ENCODE data around the gene PRXL2B.
"Not testable (repeated sequence)": the region's sequence is repeated elsewhere in the genome, so short reads cannot be mapped to it uniquely, and the experiment has no call there.

The PRXL2B gene

GRCh38 chr1:2566101-2567045 is 20.2 kb upstream of the PRXL2B start:
- DNase-seq, result no peak

DNA sequence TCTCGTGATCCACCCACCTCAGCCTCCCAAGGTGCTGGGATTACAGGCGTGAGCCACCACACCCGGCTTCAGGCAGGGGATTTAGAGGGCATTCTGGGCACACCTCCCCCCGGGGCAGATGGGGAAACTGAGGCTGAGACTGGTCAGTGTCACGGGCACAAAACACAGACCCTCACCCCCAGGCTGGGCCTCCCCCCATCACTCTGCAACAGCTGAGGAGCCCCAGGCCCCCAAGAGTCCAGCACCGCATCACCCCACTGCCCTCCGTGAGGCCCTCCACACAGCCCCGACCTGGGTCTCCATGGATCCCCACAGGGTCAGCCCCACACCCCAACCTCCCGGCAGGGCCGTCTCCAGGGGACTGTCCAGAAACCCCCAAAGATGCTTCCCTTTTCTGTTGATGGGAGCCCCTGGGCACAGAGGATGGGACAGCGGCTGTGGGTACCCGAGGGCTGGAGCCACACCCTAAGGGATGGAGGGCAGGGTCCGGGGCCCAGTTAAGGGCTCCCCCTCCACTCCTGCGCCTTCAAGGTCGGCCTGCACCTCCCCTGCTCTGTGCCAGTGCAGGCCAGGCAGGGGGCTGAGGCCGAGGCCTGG is 19.4 kb upstream of the PRXL2B start:
- no peak for DNase-seq

DNA sequence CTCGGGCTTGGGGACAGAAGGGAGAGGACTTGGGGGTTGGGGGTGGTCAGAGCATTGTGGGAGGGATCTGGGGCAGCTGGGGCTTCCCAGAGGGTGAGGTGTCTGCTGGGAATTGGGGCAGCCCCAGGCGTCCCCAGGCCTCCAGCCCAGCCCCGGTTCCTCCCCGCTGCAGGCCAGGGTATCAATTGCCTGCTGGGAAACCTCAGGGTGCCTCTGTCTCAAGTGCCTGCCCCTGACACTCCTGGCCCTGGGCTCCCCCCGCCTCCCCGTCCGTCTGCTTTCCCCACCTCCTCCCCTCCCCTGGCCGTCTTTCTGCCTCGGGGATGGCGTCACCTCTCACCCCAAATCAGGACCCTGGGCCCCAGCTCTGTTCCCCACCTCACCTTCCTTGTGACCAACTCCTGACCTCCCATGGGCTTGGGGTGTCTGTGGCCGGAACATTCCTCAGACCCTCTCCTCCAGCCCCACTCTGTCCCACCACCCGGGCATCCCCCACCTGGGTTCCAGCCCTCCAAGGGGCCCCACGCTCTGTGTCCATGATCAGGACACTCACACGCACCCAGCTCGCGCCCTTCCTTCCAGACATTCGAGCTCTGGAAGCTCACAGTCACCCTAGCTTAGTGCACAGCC is 18.3 kb upstream of the PRXL2B start:
- not testable (repeated sequence) for DNase-seq

- no peak for DNase-seq
These were observed 17.5 kb upstream of the PRXL2B start for GRCh38 chr1:2569060-2569459.

DNA sequence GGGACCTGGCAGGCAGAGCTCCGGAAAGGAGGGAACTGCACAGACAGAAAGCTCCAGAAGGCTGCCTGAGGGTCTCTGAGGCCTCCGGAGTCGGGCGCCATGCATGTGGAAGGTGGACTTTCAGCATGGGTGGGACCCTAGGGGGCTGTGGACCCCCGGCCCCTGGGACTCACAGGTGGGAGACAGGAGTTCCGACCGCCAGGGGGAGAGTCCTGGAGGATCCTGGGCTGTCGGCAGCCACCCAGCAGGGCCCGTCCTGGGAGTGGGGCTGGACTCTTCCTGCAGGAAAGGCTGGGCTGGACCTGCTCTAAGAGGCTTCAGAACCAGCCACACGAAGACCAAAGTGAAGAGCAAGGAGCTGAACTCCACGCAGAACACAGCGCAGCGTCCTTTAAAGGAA is 16.9 kb upstream of the PRXL2B start:
- not testable (repeated sequence) for DNase-seq

DNA sequence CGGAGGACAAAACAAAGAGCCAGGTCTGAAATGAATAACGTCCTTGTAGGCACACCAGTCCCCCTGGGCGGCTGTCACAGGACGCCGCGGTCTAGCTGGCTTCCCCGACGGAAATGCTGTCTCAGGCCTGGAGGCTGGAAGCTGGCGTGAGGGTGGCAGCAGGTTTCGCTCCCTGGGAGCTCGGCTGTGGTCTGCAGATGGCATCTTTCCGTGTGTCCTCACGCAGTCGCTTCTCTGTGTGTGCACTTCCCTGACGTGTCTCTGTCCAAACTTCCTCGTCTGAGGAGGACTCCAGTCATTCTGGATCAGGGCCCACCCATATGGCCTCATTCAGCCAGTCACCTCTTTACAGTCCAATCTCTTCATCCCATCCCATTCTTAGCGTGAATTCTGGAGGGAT is 16.2 kb upstream of the PRXL2B start:
- DNase-seq, result no peak

GRCh38 chr1:2571348-2571747 is 15.2 kb upstream of the PRXL2B start:
- no peak for DNase-seq

- no peak for DNase-seq
These were observed 13.2 kb upstream of the PRXL2B start for GRCh38 chr1:2573250-2573920.

DNA sequence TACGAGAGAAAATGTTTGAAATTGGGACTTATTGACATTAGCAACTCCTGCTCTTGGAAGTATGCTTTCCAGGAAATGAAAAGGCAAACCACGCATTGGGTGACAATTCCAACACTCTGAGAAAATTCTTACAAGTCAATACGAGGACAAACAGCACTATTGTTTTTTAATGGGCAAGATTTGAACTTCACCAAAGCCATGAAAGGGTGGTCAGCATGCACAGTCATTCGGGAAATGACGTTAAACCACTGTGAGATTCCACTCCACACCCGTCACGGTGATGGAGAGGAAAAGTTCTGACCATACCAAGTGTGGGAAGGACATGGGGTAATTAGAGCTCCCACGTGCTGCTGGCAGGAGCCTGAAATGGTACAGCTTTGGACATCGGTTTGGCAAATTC is 12.2 kb upstream of the PRXL2B start:
- no peak for DNase-seq

DNA sequence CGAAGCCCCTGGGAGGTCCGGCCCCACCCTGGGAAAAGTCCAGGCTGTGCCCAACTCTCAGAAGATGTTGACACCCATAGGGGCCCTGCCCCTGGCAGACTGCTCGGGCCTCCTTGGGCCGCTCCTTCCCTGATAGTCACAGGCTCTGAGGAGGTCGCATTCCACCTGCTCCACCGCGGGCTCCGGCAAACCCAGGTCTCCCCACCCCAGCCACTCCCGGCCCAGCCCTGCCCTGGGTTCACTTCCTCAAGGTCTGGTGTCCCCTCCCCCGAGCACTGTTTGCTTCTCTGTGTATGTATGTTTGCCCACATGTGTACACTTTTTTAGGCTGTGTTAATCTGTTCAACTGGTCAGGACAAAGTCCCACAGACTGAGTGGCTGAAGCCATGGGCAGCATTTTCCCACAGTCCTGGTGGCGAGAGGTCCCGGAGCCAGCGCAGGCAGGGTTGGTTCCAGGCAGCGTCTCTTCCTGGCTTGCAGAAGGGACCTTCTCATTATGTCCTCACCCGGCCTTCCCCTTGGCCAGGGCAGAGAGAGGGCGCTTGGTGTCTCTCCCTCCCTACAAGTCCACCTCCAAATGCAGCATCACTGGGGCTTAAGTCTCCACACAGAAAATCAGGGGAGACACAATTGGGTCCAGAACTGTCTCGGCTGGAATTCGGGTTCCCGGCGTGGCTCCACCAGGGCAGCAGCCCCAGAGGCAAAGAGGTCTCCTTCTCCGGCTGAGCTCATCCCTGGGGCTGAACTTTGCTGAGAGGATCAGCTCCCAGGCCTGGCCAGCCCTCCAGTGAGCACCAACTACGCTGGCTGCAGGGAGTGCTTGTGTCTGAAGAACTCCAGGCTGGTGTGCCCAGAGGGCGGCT is 10.5 kb upstream of the PRXL2B start:
- no peak for DNase-seq

DNA sequence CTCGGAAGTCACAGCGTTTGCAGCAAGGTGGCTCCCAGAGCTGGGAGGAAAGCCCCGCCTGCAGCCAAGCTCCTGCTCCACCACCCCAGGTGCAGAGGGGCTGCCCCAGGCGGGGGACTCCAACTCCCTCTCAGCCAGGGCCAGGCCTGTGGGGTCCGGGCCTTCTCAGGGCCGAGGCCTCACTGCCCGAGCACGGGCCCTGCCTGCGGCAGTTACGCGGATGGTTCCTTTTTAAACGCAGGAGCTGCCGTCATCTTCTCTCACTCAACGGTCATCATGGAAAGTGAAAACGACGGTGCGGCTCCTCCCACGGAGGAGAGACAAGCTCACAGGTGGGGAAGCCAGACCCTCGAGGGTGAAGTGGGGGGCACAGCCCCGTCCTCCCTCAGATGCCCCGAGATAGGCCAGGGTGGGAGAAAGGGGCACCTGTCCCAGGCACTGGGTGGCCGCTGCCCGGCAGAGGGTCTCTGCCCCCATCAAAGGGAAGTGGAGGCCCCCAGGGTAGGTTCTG is 9.0 kb upstream of the PRXL2B start:
- DNase-seq, result peak; percentile 59

GRCh38 chr1:2578758-2579118 is 7.8 kb upstream of the PRXL2B start:
- no peak for DNase-seq

DNA sequence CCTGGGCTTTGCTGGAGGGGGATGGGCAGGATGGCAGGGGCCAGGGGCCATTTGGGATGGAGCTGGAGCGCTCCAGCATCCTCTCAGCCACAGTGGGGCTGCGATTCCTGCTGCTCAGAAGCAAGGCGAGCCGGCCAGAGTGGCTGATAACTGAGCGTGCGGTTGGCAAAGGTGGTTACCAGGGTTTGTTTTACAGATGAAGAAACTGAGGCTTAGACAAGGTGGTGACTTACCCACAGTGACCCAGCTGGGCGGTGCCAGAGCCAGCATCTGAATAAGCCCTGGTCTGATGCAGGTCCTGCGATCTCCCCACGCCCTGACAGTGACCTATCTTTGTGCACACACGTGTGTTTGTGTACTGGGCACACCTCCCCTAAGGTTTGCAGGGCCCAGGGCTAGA is 5.9 kb upstream of the PRXL2B start:
- DNase-seq, result no peak

- no peak for DNase-seq
These were observed 4.2 kb upstream of the PRXL2B start for GRCh38 chr1:2582391-2582790.

- DNase-seq, result peak; percentile 41
These were observed 3.2 kb upstream of the PRXL2B start for GRCh38 chr1:2583331-2583791.

- no peak for DNase-seq
These were observed 2.7 kb upstream of the PRXL2B start for GRCh38 chr1:2583871-2584351.

DNA sequence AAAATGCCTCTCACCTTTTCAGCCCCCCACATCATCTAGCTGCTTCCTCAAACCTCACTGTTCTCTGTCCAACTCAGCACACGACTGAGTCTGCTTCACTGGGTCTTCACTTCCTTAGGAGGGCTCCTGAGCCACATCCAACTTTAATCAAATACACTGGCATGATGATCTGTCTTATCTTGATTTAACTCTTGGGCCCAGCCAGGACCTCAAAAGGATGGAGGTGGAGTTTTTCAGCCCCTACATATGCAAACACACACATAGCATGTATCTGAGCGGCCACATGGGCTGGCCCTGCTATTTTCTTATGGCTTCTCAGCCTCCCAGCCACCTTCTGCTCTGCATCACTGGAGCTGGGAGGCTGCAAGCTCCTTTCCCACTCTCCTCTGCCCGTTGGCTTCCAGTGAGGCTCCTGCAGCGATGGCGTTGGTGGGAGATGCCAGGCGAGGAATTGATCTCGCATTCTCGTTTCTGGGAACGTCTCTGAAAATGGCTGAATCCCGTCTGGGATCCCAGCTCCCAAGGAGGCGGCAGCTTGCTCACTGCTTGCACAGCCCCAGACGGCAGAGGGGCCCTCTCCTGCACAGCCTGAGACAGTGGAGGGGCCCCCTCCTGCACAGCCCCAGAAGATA is 1.8 kb upstream of the PRXL2B start:
- DNase-seq, result no peak

- peak; percentile 78 for DNase-seq
These were observed 1.1 kb upstream of the PRXL2B start for GRCh38 chr1:2585318-2586092.

DNA sequence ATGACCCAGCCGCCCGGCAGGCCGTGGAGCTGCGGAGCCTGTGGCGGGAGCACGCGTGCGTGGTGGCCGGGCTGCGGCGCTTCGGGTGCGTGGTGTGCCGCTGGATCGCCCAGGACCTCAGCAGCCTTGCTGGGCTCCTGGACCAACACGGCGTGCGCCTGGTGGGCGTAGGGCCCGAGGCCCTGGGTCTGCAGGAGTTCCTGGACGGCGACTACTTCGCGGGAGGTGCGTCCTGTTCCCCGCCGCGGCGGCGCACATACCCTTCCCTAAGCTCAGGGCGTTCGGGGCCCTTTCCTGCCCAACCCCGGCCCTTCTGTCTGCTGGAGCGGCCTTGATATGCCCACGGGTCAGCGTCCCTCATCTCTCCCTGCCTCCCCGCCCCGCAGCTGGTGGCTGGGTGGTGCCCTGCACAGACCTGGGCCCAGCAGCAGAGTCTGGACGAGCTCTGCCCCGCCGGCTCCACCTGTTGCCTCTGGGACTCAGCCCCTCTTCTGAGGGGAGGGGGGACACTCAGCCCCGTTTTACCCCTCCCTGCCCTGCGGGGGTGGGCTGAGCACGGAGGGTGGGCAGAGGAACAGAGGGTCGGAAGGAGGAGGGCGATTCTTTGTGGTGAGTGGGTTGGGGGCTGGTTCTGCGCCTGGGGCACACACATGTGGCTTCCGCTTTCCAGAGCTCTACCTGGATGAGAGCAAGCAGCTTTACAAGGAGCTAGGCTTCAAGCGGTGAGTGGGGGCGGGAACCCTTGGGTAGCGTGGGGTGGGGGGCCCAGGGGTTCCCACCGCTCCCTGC is 688 bp downstream of the PRXL2B start:
- DNase-seq, result no peak

Measured in stimulated activated CD4-positive, alpha-beta T cell treated with anti-CD3 and anti-CD28 coated beads, Interleukin-15, amount 100 ng/mL, for 24 hours (primary cell).